Ishikawa (cell line): Measurements from ENCODE around the gene WDR70.

Source experiments
- CREB1 ChIP-seq: IDR thresholded peaks from 2 replicates; pipeline ENCODE4 v1.6.1; 2012; ENCODE audit warnings: low read depth
- EP300 ChIP-seq: IDR thresholded peaks from 2 replicates; pipeline ENCODE4 v1.6.1; 2012; ENCODE audit warnings: borderline replicate concordance
- FOXM1 ChIP-seq: IDR thresholded peaks from 2 replicates; pipeline ENCODE4 v1.6.1; 2012; ENCODE audit warnings: low read depth, borderline replicate concordance
- MAX ChIP-seq: IDR thresholded peaks from 2 replicates; pipeline ENCODE4 v1.6.1; 2012
- NFIC ChIP-seq: IDR thresholded peaks from 2 replicates; pipeline ENCODE4 v1.6.1; 2012
- RAD21 ChIP-seq: IDR thresholded peaks from 2 replicates; pipeline ENCODE4 v1.6.1; 2012; ENCODE audit warnings: low read depth
- TAF1 ChIP-seq: IDR thresholded peaks from 2 replicates; pipeline ENCODE4 v1.6.1; 2012; ENCODE audit warnings: low read depth, mild to moderate bottlenecking
- TCF12 ChIP-seq: IDR thresholded peaks from 2 replicates; pipeline ENCODE4 v1.6.1; 2012; ENCODE audit warnings: low read depth
- TEAD4 ChIP-seq: IDR thresholded peaks from 2 replicates; pipeline ENCODE4 v1.6.1; 2012
- YY1 ChIP-seq: IDR thresholded peaks from 2 replicates; pipeline ENCODE4 v1.6.1; 2012; ENCODE audit warnings: low read depth
- TF ChIP-seq, protein P1 (sequence below): IDR thresholded peaks from 2 replicates; pipeline ENCODE4 v1.6.1; 2012; ENCODE audit warnings: low read depth, mild to moderate bottlenecking

DNA sequence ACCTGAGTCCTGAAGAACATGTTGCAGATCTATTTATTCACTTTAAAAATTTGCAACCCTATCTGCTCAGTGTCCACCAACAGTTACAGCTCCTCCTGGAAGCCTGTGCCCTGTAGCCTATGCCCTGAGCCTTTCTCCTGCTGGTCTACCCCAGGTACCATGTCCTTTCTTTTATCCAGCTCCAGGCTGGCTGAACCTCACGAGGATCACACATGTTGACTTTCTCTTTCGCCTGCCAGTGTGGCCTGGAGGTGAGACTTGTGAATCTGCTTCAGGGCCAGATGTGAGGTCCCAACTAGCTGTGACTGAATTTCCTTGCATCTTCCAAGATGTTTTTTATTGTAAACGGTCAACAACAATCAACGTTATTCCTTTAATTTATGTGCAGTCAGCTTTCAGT, 390.0 kb downstream of the WDR70 start:
- no peak for TF ChIP-seq TAF1
- no peak for TF ChIP-seq YY1
- no peak for TF ChIP-seq EP300
- no peak for TF ChIP-seq TCF12
- TF ChIP-seq, protein P1, sequence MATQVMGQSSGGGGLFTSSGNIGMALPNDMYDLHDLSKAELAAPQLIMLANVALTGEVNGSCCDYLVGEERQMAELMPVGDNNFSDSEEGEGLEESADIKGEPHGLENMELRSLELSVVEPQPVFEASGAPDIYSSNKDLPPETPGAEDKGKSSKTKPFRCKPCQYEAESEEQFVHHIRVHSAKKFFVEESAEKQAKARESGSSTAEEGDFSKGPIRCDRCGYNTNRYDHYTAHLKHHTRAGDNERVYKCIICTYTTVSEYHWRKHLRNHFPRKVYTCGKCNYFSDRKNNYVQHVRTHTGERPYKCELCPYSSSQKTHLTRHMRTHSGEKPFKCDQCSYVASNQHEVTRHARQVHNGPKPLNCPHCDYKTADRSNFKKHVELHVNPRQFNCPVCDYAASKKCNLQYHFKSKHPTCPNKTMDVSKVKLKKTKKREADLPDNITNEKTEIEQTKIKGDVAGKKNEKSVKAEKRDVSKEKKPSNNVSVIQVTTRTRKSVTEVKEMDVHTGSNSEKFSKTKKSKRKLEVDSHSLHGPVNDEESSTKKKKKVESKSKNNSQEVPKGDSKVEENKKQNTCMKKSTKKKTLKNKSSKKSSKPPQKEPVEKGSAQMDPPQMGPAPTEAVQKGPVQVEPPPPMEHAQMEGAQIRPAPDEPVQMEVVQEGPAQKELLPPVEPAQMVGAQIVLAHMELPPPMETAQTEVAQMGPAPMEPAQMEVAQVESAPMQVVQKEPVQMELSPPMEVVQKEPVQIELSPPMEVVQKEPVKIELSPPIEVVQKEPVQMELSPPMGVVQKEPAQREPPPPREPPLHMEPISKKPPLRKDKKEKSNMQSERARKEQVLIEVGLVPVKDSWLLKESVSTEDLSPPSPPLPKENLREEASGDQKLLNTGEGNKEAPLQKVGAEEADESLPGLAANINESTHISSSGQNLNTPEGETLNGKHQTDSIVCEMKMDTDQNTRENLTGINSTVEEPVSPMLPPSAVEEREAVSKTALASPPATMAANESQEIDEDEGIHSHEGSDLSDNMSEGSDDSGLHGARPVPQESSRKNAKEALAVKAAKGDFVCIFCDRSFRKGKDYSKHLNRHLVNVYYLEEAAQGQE, result no peak
- TF ChIP-seq MAX, result no peak
- no peak for TF ChIP-seq FOXM1
- TF ChIP-seq NFIC, result no peak
- TF ChIP-seq RAD21, result no peak
- TF ChIP-seq CREB1, result no peak
- no peak for TF ChIP-seq TEAD4
